ENCODE measurements around the gene MRPS12. TPM values are rescaled to one million over a fixed set of nuclear protein-coding genes. Genes with fewer than 3 reads are reported as not detected.

The MRPS12 gene
- total and polyA plus RNA-seq, 2 of the 4 experiments (the other 2 are of a cell fraction): 26.7 to 75.4 TPM

DNA sequence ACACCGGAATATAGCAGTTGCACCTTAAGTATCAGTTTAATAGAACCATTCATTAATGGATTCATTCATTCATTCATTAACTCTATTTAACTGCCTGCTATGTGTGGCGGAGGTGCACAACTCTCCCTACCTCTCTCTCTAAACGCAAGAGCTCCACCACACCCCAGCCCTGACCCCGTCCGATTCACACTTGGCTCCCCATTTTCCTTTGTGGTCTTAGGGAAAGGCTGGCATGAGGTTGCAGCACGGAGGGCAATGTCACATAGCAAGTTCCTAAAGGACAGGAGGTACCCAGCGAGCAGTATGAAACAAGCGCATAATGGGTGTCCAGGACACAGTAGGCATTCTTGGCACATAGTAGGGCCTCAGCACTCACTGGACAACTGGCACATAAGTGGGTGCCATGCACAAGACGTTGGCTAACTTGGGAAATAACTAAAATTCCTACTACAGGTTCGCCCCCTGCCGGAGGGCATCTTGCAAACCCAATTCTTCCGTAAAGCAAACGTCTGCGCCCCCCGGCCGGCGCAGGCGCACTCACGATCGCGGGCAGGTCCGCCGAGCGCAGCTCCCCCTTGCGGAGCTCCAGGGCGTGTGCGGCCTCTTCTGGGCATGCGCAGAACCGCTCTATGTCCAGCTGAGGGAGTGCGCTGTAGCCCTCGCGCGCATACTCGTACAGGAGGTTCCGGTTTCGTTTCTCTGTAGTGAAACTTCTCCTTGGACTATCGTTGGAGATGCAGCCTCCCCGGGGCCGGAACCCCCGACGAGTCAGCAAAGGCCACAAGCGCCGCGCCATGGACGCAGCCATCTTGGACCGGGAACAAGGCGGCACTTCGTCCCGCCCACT, 592 bp upstream of the MRPS12 start, which contains the start of gene SARS2:
Gene SARS2 (minus strand): TSS at position 835 of the 847 bp plus-strand sequence. CDS start 27 bp downstream, at position 808.
- Histone ChIP-seq H3K9ac (ENCODE audit: low read depth, low read length) (peak within 1 kb of the TSS; percentile 96), H3K56ac (ENCODE audit: extremely low read depth, insufficient read depth, low read length) (peak within 1 kb of the TSS; percentile 97), H4K8ac (ENCODE audit: low read depth in 2 of 2, low read length in 2 of 2) (peak within 1 kb of the TSS; percentile 84 to 97), H2BK120ac (ENCODE audit: low read depth, low read length) (peak within 1 kb of the TSS; percentile 77), H3K14ac (replicated peaks; ENCODE audit: low read depth, low read length) (peak within 1 kb of the TSS; percentile 93), H3K27ac (ENCODE audit: insufficient read depth, low read length) (peak within 1 kb of the TSS; percentile 95), H3K18ac (ENCODE audit: low read depth, low read length) (peak within 1 kb of the TSS; percentile 83), H2BK15ac (ENCODE audit: low read depth, low read length) (peak within 1 kb of the TSS; percentile 75; the same call in 1 of the 3 replicates), H2BK5ac (ENCODE audit: low read depth, low read length, poor library complexity, severe bottlenecking) (peak within 1 kb of the TSS; percentile 94), H3K36me3 (ENCODE audit: control insufficient read depth, insufficient read depth, low read length) (peaks cover 15% of the 10 kb centered on the region), H4K91ac (ENCODE audit: insufficient read depth, low read depth, low read length) (peak within 1 kb of the TSS; percentile 95), H3K4me1 (ENCODE audit: control insufficient read depth, insufficient read depth, low read length) (no peaks in the 10 kb centered on the region), H3K4ac (ENCODE audit: low read depth, low read length) (peak within 1 kb of the TSS; percentile 94), H3K27me3 (ENCODE audit: control insufficient read depth, insufficient read depth, low read length) (no peaks in the 10 kb centered on the region), H3K9me1 (ENCODE audit: insufficient read depth, low read length) (peaks cover 3% of the 10 kb centered on the region; the same call in 1 of the 2 replicates), H2AK9ac (replicated peaks; ENCODE audit: low read depth, low read length, poor library complexity) (peak within 1 kb of the TSS; percentile 92), H3K4me3 (ENCODE audit: insufficient read depth, low read depth, low read length) (peak within 1 kb of the TSS; percentile 75), H2AFZ (replicated peaks; ENCODE audit: low read length, poor library complexity) (peak within 1 kb of the TSS; percentile 99), H4K20me1 (ENCODE audit: insufficient read depth, low read length) (no peaks in the 10 kb centered on the region; the same call in 1 of the 2 replicates), H4K5ac (ENCODE audit: low read depth, low read length) (peak within 1 kb of the TSS; percentile 87), H3K79me1 (ENCODE audit: low read depth in 1 of 2, low read length in 2 of 2) (peaks cover 29 to 57% of the 10 kb centered on the region in 2 experiments; a peak in 3 of 4 replicates), H3K23ac (ENCODE audit: low read depth, low read length) (peak within 1 kb of the TSS; percentile 69), H3K4me2 (ENCODE audit: low read depth, low read length) (peak within 1 kb of the TSS; percentile 94), H2AK5ac (ENCODE audit: low read depth, low read length) (peak within 1 kb of the TSS; percentile 81), H3K9me3 (ENCODE audit: control insufficient read depth, insufficient read depth, low read length) (no peaks in the 10 kb centered on the region), H2BK20ac (ENCODE audit: low read depth, low read length) (peak within 1 kb of the TSS; percentile 14; the same call in 1 of the 2 replicates)
- peak; percentile 92 for DNase-seq
- in situ Hi-C loops (cut with MboI; ENCODE audit: low sequenced_read_pairs): loop anchor here (10.0 to 25.0 kb wide), 2 partner anchors 305 to 518 kb away; partner anchors contain the start of gene FAM98C
- CTCF ChIA-PET: interaction anchor here (0.5 to 1.6 kb wide), 14 partner anchors 8 to 530 kb away, joined by 3 to 9 read pairs (median 4); partner anchors contain the start of genes CCER2, FAM98C, NFKBIB and SIRT2
- intact Hi-C loops (cut with micrococcal nuclease): loop anchor here (1.0 to 5.0 kb wide), 4 partner anchors 79 to 415 kb away; partner anchors contain the start of gene ACTN4
- WGBS, 2 experiments (ENCODE audit: extremely low coverage in 2 of 2, insufficient read length in 1 of 2): 4% methylated on average over 40 of the region's 49 CpGs; no CpG with 5 or more reads in 1 of the 2 experiments
- ATAC-seq (ENCODE audit: low read depth): peak; percentile 89
- dilution Hi-C loops (cut with HindIII; ENCODE audit: low sequenced_read_pairs, unreplicated experiment): no loop called here
- BruUV-seq (replicated peaks): TSS peak; percentile 52
- POLR2A ChIA-PET (ENCODE audit: unreplicated experiment): no interaction called here
- TF ChIP-seq SMC3 (IDR thresholded peaks at IDR 0.05; ENCODE audit: low read depth, low read length): peak; percentile 81
- TF ChIP-seq RFX5 (IDR thresholded peaks at IDR 0.05; ENCODE audit: low read depth, low read length): no peak
- TF ChIP-seq, protein P1, sequence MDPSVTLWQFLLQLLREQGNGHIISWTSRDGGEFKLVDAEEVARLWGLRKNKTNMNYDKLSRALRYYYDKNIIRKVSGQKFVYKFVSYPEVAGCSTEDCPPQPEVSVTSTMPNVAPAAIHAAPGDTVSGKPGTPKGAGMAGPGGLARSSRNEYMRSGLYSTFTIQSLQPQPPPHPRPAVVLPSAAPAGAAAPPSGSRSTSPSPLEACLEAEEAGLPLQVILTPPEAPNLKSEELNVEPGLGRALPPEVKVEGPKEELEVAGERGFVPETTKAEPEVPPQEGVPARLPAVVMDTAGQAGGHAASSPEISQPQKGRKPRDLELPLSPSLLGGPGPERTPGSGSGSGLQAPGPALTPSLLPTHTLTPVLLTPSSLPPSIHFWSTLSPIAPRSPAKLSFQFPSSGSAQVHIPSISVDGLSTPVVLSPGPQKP (IDR thresholded peaks at IDR 0.05; ENCODE audit: borderline replicate concordance, low read depth, low read length): no peak
- TF ChIP-seq BHLHE40 (IDR thresholded peaks at IDR 0.05; ENCODE audit: low read depth, low read length): peak; percentile 28; the same call in 1 of the 2 replicates
- TF ChIP-seq NFE2L2 (IDR thresholded peaks at IDR 0.05; ENCODE audit: low read depth, low read length): peak; percentile 5; the same call in 1 of the 2 replicates
- TF ChIP-seq, protein P2, sequence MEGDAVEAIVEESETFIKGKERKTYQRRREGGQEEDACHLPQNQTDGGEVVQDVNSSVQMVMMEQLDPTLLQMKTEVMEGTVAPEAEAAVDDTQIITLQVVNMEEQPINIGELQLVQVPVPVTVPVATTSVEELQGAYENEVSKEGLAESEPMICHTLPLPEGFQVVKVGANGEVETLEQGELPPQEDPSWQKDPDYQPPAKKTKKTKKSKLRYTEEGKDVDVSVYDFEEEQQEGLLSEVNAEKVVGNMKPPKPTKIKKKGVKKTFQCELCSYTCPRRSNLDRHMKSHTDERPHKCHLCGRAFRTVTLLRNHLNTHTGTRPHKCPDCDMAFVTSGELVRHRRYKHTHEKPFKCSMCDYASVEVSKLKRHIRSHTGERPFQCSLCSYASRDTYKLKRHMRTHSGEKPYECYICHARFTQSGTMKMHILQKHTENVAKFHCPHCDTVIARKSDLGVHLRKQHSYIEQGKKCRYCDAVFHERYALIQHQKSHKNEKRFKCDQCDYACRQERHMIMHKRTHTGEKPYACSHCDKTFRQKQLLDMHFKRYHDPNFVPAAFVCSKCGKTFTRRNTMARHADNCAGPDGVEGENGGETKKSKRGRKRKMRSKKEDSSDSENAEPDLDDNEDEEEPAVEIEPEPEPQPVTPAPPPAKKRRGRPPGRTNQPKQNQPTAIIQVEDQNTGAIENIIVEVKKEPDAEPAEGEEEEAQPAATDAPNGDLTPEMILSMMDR (conservative IDR thresholded peaks at IDR 0.05; ENCODE audit: low read depth, low read length): peak; percentile 99
- peak; percentile 71 for TF ChIP-seq RAD21 (IDR thresholded peaks at IDR 0.05; ENCODE audit: low read length)
- TF ChIP-seq RCOR1 (IDR thresholded peaks at IDR 0.05; ENCODE audit: insufficient replicate concordance, low read length): peak; percentile 39
- peak; percentile 45 for TF ChIP-seq MXI1 (IDR thresholded peaks at IDR 0.05; ENCODE audit: borderline replicate concordance, low read depth, low read length)
- no peak for TF ChIP-seq MAFK (IDR thresholded peaks at IDR 0.05; ENCODE audit: low read depth, low read length)
- no peak for TF ChIP-seq FOS (IDR thresholded peaks at IDR 0.05; ENCODE audit: low read depth, low read length)
- TF ChIP-seq MAZ (IDR thresholded peaks at IDR 0.05; ENCODE audit: borderline replicate concordance, low read depth, low read length): peak; percentile 75; the same call in 1 of the 2 replicates
- peak; percentile 84 for TF ChIP-seq POLR2A (IDR thresholded peaks at IDR 0.05; ENCODE audit: low read depth, low read length)
